Peyer's patch (tissue), 4 donors: ENCODE measurements around the gene CYS1.

ENCODE experiments used
- CTCF ChIP-seq, 6 experiments: fragments of 450-650 bp in 4 of 6; fragments of 200-600 bp in 2 of 6; sonication (generic) in 1 of 6; IDR thresholded peaks; one replicate each; pipeline ENCODE4 v1.5.1; 2017 to 2019; ENCODE audit warnings: antibody characterized with exemption in 6 of 6, mild to moderate bottlenecking in 3 of 6, moderate library complexity in 1 of 6
- POLR2A ChIP-seq, 2 donors: fragments of 450-650 bp; IDR thresholded peaks; one replicate each; pipeline ENCODE4 v1.5.1; 2017; ENCODE audit warnings: antibody characterized with exemption in 2 of 2, mild to moderate bottlenecking in 2 of 2, moderate library complexity in 2 of 2

- TF ChIP-seq CTCF (IDR thresholded peaks at IDR 0.05) (no peak), POLR2A (IDR thresholded peaks at IDR 0.05) (no peak)
Observed at GRCh38 chr2:10054424-10054823, 25.8 kb downstream of the CYS1 start.
